SU-DHL-6 (cell line): Measurements from ENCODE around the gene TNKS1BP1.

Experiments used
- H2AFZ ChIP-seq: fragments of 200-600 bp; sonication (generic); 2 replicates; pipeline ENCODE4 v1.6.1; 2014; ENCODE audit warnings: low read depth, mild to moderate bottlenecking, moderate library complexity, mixed read lengths, antibody characterized with exemption, low read length; ENCODE audit not compliant: severe bottlenecking
- H3F3A ChIP-seq: fragments of 200-600 bp; shearing (Covaris generic); 2 replicates; pipeline ENCODE4 v1.6.0; 2016; ENCODE audit warnings: antibody characterized with exemption, mild to moderate bottlenecking; ENCODE audit not compliant: insufficient read depth
- H3K27ac ChIP-seq: fragments of 200-600 bp; sonication (generic); 2 replicates; pipeline ENCODE4 v1.5.1; 2016; ENCODE audit warnings: low read depth, mild to moderate bottlenecking, low read length, moderate library complexity, mixed read lengths
- H3K27me3 ChIP-seq: fragments of 200-600 bp; sonication (generic), shearing (Covaris generic); 2 replicates; pipeline ENCODE4 v1.6.0; 2014; ENCODE audit warnings: mild to moderate bottlenecking, low read length
- H3K36me3 ChIP-seq: fragments of 200-600 bp; sonication (generic); 2 replicates; pipeline ENCODE4 v1.6.1; 2014; ENCODE audit warnings: mild to moderate bottlenecking, low read length, mixed read lengths
- H3K4me2 ChIP-seq: fragments of 300-600, 200-600 bp; shearing (Covaris generic), sonication (generic); 2 replicates; pipeline ENCODE4 v1.6.0; 2014; ENCODE audit warnings: low read length, low read depth, mild to moderate bottlenecking; ENCODE audit not compliant: poor library complexity, severe bottlenecking
- H3K4me3 ChIP-seq: fragments of 200-600 bp; sonication (generic); 2 replicates; pipeline ENCODE4 v1.5.1; 2014; ENCODE audit warnings: antibody characterized with exemption, low read length, mild to moderate bottlenecking, mixed read lengths; ENCODE audit not compliant: insufficient read depth, poor library complexity, severe bottlenecking
- H3K79me2 ChIP-seq: fragments of 200-600 bp; sonication (generic); 2 replicates; pipeline ENCODE4 v1.6.1; 2014; ENCODE audit warnings: mild to moderate bottlenecking, low read length, moderate library complexity; ENCODE audit not compliant: insufficient read depth
- H3K9ac ChIP-seq: fragments of 200-600 bp; sonication (generic); 2 replicates; pipeline ENCODE4 v1.7.0; 2014; ENCODE audit warnings: mild to moderate bottlenecking, low read length
- H3K9me2 ChIP-seq: fragments of 200-600 bp; sonication (generic); replicated peaks from 2 replicates; pipeline ENCODE4 v1.6.1; 2014; ENCODE audit warnings: low read length; ENCODE audit not compliant: insufficient read depth
- H3K9me3 ChIP-seq: fragments of 200-600 bp; sonication (generic); 2 replicates; pipeline ENCODE4 v1.6.1; 2014; ENCODE audit warnings: low read length, mixed read lengths; ENCODE audit not compliant: insufficient read depth
- H4K20me1 ChIP-seq: fragments of 200-600 bp; sonication (generic); 2 replicates; pipeline ENCODE4 v1.6.1; 2014; ENCODE audit warnings: low read depth, mild to moderate bottlenecking, antibody characterized with exemption, low read length, moderate library complexity, mixed read lengths
- EZH2phosphoT487 ChIP-seq: fragments of 200-600 bp; sonication (generic), shearing (Covaris generic); conservative IDR thresholded peaks from 2 replicates; pipeline ENCODE4 v1.6.1; 2018; ENCODE audit warnings: mild to moderate bottlenecking, antibody characterized with exemption, low read length, moderate library complexity, mixed read lengths
- TF ChIP-seq, protein P1 (sequence below): fragments of 200-600 bp; sonication (generic); IDR thresholded peaks from one replicate; pipeline ENCODE4 v1.5.1; 2017; ENCODE audit warnings: antibody characterized with exemption, mild to moderate bottlenecking, low read length, moderate library complexity; ENCODE audit not compliant: insufficient read depth, poor library complexity, severe bottlenecking

TNKS1BP1 gene

DNA sequence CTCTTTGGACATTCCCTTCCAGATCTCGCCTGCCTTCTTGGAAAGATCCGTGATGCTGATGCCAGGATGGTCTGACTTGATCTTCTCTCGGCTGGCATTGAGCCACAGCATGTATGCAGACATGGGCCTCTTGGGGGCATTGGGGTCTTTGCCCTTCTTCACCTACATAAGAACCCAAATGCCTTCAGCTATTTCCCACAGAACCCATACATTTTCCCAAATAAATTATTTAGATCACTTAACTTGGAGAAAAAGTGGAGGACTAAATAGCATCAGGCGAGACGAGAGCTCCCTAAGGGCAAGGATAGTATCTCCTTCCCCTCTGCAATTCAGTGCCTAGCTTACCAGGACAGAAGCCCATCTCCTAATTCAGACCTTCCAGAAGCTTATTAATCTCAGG lies 3.0 kb upstream of the TNKS1BP1 start:
- no peaks in the 10 kb centered on the region for H3K27me3 ChIP-seq
- TF ChIP-seq, protein P1, sequence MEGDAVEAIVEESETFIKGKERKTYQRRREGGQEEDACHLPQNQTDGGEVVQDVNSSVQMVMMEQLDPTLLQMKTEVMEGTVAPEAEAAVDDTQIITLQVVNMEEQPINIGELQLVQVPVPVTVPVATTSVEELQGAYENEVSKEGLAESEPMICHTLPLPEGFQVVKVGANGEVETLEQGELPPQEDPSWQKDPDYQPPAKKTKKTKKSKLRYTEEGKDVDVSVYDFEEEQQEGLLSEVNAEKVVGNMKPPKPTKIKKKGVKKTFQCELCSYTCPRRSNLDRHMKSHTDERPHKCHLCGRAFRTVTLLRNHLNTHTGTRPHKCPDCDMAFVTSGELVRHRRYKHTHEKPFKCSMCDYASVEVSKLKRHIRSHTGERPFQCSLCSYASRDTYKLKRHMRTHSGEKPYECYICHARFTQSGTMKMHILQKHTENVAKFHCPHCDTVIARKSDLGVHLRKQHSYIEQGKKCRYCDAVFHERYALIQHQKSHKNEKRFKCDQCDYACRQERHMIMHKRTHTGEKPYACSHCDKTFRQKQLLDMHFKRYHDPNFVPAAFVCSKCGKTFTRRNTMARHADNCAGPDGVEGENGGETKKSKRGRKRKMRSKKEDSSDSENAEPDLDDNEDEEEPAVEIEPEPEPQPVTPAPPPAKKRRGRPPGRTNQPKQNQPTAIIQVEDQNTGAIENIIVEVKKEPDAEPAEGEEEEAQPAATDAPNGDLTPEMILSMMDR = no peak
- TF ChIP-seq EZH2phosphoT487 = no peak
- 0 out of 2 replicates have a peak, but pooled peaks cover 1% of the 10 kb centered on the region for H3K79me2 ChIP-seq
- no peak overlapping the region for H2AFZ ChIP-seq
- H3K4me3 ChIP-seq = no peak overlapping the region
- peaks cover 17% of the 10 kb centered on the region; the same call in 1 of the 2 replicates for H3K36me3 ChIP-seq
- no peaks in the 10 kb centered on the region for H3K9me2 ChIP-seq
- H3K27ac ChIP-seq = no peak overlapping the region
- H3F3A ChIP-seq = peaks cover 16% of the 10 kb centered on the region
- no peaks in the 10 kb centered on the region for H3K9me3 ChIP-seq
- H4K20me1 ChIP-seq = no peaks in the 10 kb centered on the region
- H3K4me2 ChIP-seq = no peak overlapping the region
- no peak overlapping the region for H3K9ac ChIP-seq

DNA sequence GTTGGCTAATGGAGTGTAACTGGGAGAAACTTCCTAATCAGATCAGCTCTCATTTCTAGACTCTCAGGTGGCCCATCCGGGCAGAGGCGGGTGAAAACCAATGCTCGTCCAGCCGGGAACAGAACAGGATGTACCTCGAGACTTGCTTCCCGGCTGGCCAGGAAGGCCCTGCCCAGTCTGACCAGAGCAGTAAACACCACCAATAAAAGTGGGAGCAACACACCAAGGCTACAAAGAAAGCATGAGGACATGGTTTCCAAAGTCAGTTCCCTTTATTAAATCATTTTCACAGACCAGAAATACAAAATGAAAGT lies 940 bp upstream of the TNKS1BP1 start:
- Histone ChIP-seq H3K9me2 (no peaks in the 10 kb centered on the region), H3K9ac (peak overlapping the region; percentile 53), H3K36me3 (peaks cover 7% of the 10 kb centered on the region; the same call in 1 of the 2 replicates), H3F3A (peaks cover 16% of the 10 kb centered on the region), H4K20me1 (no peaks in the 10 kb centered on the region), H3K4me3 (peak overlapping the region; percentile 38), H3K4me2 (peak overlapping the region; percentile 61), H2AFZ (peak overlapping the region; percentile 55), H3K27ac (peak overlapping the region; percentile 73), H3K79me2 (no peaks in the 10 kb centered on the region), H3K9me3 (no peaks in the 10 kb centered on the region), H3K27me3 (no peaks in the 10 kb centered on the region)
- TF ChIP-seq, protein P1 = no peak
- TF ChIP-seq EZH2phosphoT487 = no peak

DNA sequence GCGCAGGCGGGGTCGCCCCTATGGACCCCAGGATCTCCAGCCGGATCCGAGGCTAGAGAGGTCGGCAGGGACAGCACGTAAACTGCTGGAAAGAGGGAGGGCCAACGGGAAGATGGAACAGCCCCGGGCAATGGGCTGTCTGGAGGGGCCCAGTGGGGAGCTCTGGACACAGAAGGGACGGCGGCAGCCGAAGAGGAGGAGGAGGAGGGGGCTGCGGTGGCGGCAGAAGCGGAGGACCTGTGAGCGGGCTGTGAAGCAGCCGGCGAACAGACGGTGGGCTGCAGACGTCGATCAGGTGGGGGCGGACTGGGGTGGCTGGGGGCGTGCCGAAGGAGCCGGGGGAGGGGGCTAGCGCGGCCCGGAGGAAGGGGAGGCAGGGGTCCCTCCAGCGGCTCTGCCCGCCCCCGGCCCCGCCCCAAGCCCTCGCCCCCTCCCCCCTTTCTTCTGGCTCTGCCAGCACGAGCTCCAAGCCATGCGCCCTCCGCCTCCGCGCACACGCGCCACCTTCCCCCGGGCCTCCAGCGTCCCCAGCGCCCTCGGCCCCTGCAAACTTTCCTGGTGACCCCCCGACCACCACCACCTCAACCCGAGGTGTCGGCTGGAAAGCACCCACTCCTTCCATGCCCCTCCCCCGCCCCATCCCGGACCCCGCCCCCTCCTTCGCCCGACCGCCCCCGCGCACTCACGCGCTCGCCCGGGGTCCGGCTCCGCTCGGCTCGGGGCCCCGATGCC lies 432 bp downstream of the TNKS1BP1 start:
- H3K79me2 ChIP-seq = no peaks in the 10 kb centered on the region
- H2AFZ ChIP-seq = no peak overlapping the region
- TF ChIP-seq, protein P1 = no peak
- TF ChIP-seq EZH2phosphoT487 = no peak
- no peaks in the 10 kb centered on the region for H3K27me3 ChIP-seq
- H4K20me1 ChIP-seq = no peaks in the 10 kb centered on the region
- no peaks in the 10 kb centered on the region for H3K9me2 ChIP-seq
- H3K9ac ChIP-seq = peak overlapping the region; percentile 53
- H3K27ac ChIP-seq = peak overlapping the region; percentile 73; the same call in 1 of the 2 replicates
- H3K4me3 ChIP-seq = peak overlapping the region; percentile 38
- H3K36me3 ChIP-seq = peaks cover 7% of the 10 kb centered on the region; the same call in 1 of the 2 replicates
- H3K4me2 ChIP-seq = peak overlapping the region; percentile 61
- peaks cover 16% of the 10 kb centered on the region for H3F3A ChIP-seq
- no peaks in the 10 kb centered on the region for H3K9me3 ChIP-seq
